CD8-positive, alpha-beta memory T cell (primary cell): ENCODE results near the gene STK32B. TPM values are rescaled to one million over a fixed set of nuclear protein-coding genes. Genes with fewer than 3 reads are reported as not detected.

Source experiments
- CTCF ChIA-PET: fragments of 350-600 bp; sonication (Branson Sonifier 250); formaldehyde crosslinking; loops from one replicate; lab custom pipeline; 2021; ENCODE audit warnings: antibody characterized with exemption; lab: Charles Lee
- POLR2A ChIA-PET: fragments of 350-600 bp; sonication (Branson Sonifier 250); formaldehyde crosslinking; loops from one replicate; lab custom pipeline; 2021; ENCODE audit warnings: antibody characterized with exemption; lab: Charles Lee
- DNase-seq, 5 donors: peaks; one replicate each; pipeline versions ENCODE4 v3.0.0 to v3.0.0-alpha.2; 2020 to 2022; ENCODE audit warnings: mixed read lengths in 1 of 5
- H3K27ac ChIP-seq: one replicate; pipeline ENCODE4 v1.7.0; 2013; ENCODE audit warnings: low read depth, mild to moderate bottlenecking, low read length, moderate library complexity
- H3K27me3 ChIP-seq: 2 replicates; pipeline ENCODE4 v1.7.0; 2013; ENCODE audit warnings: low read length, mild to moderate bottlenecking; ENCODE audit not compliant: insufficient read depth, poor library complexity, severe bottlenecking
- H3K36me3 ChIP-seq: 2 replicates; pipeline ENCODE4 v1.7.0; 2013; ENCODE audit warnings: mild to moderate bottlenecking, low read length, moderate library complexity; ENCODE audit not compliant: insufficient read depth
- H3K4me1 ChIP-seq: 2 replicates; pipeline ENCODE4 v1.7.0; 2013; ENCODE audit warnings: mild to moderate bottlenecking, low read length, moderate library complexity; ENCODE audit not compliant: insufficient read depth
- H3K4me3 ChIP-seq: 2 replicates; pipeline ENCODE4 v1.7.0; 2013; ENCODE audit warnings: mild to moderate bottlenecking, low read length
- H3K9me3 ChIP-seq: 2 replicates; pipeline ENCODE4 v1.7.0; 2013; ENCODE audit warnings: mild to moderate bottlenecking, low read length
- H3K27ac Mint-ChIP-seq, 8 donors: one replicate each; pipeline ENCODE4 v1.8.0; 2020 to 2021; ENCODE audit warnings: mixed read lengths in 8 of 8, mild to moderate bottlenecking in 6 of 8, inconsistent platforms in 3 of 8, moderate library complexity in 3 of 8
- H3K27me3 Mint-ChIP-seq, 2 donors: one replicate each; pipeline ENCODE4 v1.8.0; 2020 to 2021; ENCODE audit warnings: mixed read lengths in 2 of 2, mild to moderate bottlenecking in 1 of 2, moderate library complexity in 1 of 2
- H3K36me3 Mint-ChIP-seq, 3 donors: one replicate each; pipeline ENCODE4 v1.8.0; 2020 to 2021; ENCODE audit warnings: mixed read lengths in 3 of 3, inconsistent platforms in 1 of 3, mild to moderate bottlenecking in 1 of 3
- H3K4me1 Mint-ChIP-seq, 3 donors: one replicate each; pipeline ENCODE4 v1.8.0; 2020 to 2021; ENCODE audit warnings: mixed read lengths in 3 of 3, inconsistent platforms in 1 of 3, mild to moderate bottlenecking in 1 of 3
- H3K4me3 Mint-ChIP-seq, 7 donors: one replicate each; pipeline ENCODE4 v1.8.0; 2020 to 2021; ENCODE audit warnings: mixed read lengths in 7 of 7, mild to moderate bottlenecking in 6 of 7, moderate library complexity in 4 of 7, inconsistent platforms in 2 of 7
- H3K9me3 Mint-ChIP-seq, 5 donors: one replicate each; pipeline ENCODE4 v1.8.0; 2020 to 2022; ENCODE audit warnings: mixed read lengths in 5 of 5, mild to moderate bottlenecking in 3 of 5, moderate library complexity in 2 of 5, inconsistent platforms in 1 of 5
- polyA plus RNA-seq: library from polyadenylated mRNA; unstranded; fragments of 300-500 nt; fragmentation: Illumina TruSeq; gene quantifications from one replicate; pipeline ENCODE4 v1.2.3, GENCODE V29; 2021
- total RNA-seq, 2 experiments: library from RNA; stranded (reverse); gene quantifications; one replicate each; pipeline ENCODE4 v1.2.3, GENCODE V29; 2021

STK32B gene
- total and polyA plus RNA-seq, 3 experiments from 2014 or later: not detected

DNA sequence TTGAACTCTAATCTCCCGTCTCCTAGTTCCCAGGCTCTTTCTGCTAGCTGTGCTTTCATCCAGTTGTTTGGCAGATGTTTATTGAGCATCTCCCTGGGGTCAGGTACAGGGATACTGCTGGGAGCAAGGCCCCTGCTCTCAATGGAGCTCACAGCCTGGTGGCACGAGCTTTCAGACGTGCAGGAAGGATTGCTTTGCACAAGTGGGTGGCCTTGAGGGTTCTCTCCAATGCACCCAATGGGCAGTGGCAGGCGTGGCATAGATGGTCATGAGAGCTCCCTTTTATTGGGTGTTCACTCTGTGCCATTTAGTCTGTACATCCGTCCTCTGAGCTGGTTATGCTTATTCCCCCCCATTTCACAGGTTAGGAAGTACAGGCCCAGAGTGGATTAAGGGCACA, 421.8 kb downstream of the STK32B start:
- Histone ChIP-seq H3K27me3 (no peaks in the 10 kb centered on the region), H3K36me3 (no peaks in the 10 kb centered on the region), H3K27ac (no peak overlapping the region), H3K4me1 (no peaks in the 10 kb centered on the region), H3K4me3 (no peak overlapping the region), H3K9me3 (no peaks in the 10 kb centered on the region)
- Mint-ChIP-seq H3K9me3 (peaks cover 0 to 5% (median 0%) of the 10 kb centered on the region in 5 donors), H3K4me3 (no peak overlapping the region), H3K27me3 (no peaks in the 10 kb centered on the region), H3K4me1 (no peaks in the 10 kb centered on the region), H3K27ac (no peak overlapping the region), H3K36me3 (no peaks in the 10 kb centered on the region)
- POLR2A ChIA-PET: no interaction called here
- CTCF ChIA-PET: no interaction called here
- no peak for DNase-seq

DNA sequence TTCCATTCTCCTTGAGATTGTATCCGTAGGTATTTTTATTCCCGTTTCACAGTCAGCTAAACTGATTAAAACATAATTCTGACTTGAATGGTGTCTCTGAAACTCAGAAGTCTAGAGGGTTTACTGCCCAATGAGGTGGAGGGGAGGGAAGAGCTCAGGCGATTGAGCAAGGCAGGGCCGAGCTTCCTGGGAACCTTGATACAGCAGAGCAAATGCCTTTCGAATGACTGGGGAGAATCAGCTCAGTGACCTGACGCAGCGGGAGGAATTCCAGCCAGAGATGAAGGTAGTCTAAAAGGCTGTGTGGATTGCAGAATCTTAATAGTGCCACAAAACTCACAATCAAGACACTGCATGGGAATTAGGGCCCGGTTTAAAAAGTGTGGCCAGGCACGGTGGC, 423.5 kb downstream of the STK32B start:
- DNase-seq: no peak
- Mint-ChIP-seq H3K9me3 (peaks cover 0 to 3% (median 0%) of the 10 kb centered on the region in 5 donors), H3K4me3 (no peak overlapping the region), H3K27me3 (no peaks in the 10 kb centered on the region), H3K36me3 (no peaks in the 10 kb centered on the region), H3K4me1 (no peaks in the 10 kb centered on the region), H3K27ac (no peak overlapping the region)
- Histone ChIP-seq H3K36me3 (no peaks in the 10 kb centered on the region), H3K27me3 (no peaks in the 10 kb centered on the region), H3K4me1 (no peaks in the 10 kb centered on the region), H3K4me3 (no peak overlapping the region), H3K27ac (no peak overlapping the region), H3K9me3 (no peaks in the 10 kb centered on the region)
- CTCF ChIA-PET: no interaction called here
- POLR2A ChIA-PET: no interaction called here

DNA sequence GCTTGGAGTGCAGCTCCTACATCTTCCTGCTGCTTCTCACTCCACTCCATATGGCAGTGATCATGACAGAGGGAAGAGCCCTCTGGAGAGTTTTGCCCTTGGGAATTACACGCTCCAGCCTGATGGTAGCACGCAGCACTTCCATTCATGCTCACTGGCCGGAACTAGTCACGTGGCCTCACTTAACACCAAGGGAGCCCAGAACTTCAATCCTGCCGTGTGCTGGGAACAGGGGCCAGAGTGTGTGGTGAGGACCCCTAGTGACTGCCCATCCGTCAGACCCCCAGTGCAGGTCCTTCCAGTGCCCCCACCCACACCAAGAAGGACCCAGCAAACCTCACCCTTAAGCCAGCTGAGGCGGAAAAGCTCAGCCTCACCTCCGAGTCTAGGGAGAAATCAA, 426.3 kb downstream of the STK32B start:
- ChIA-PET CTCF (no interaction called here), POLR2A (no interaction called here)
- H3K9me3 ChIP-seq: no peaks in the 10 kb centered on the region
- H3K27me3 ChIP-seq: no peaks in the 10 kb centered on the region
- H3K9me3 Mint-ChIP-seq: peaks cover 0 to 8% (median 2%) of the 10 kb centered on the region in 5 donors
- no peak overlapping the region for H3K27ac ChIP-seq
- H3K27ac Mint-ChIP-seq: no peak overlapping the region
- H3K36me3 Mint-ChIP-seq: no peaks in the 10 kb centered on the region
- no peaks in the 10 kb centered on the region for H3K4me1 ChIP-seq
- H3K27me3 Mint-ChIP-seq: no peaks in the 10 kb centered on the region
- DNase-seq: no peak
- H3K36me3 ChIP-seq: no peaks in the 10 kb centered on the region
- H3K4me1 Mint-ChIP-seq: no peaks in the 10 kb centered on the region
- no peak overlapping the region for H3K4me3 ChIP-seq
- no peak overlapping the region for H3K4me3 Mint-ChIP-seq

DNA sequence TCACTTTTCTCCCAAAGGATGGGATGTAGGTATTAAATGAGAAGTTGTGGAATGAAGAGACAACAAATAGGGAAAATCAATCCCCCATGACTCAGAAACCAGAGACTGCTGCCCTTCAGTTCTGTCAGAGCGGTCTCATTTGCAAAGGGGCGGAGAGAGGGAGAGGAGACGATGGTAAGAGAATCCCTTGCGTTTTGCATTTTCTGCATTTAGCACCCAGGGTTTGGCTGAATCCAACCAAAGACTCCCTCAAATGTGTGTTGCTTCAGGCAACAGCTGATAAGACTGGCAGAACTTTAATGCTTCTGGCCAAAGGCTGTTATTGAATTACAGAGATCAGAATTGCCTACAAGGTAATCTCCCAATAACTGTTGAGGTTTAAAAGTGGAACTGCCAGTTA, 426.9 kb downstream of the STK32B start:
- Mint-ChIP-seq H3K27me3 (no peaks in the 10 kb centered on the region), H3K36me3 (no peaks in the 10 kb centered on the region), H3K27ac (no peak overlapping the region), H3K4me1 (no peaks in the 10 kb centered on the region), H3K4me3 (no peak overlapping the region), H3K9me3 (peaks cover 0 to 8% (median 2%) of the 10 kb centered on the region in 5 donors)
- CTCF ChIA-PET: no interaction called here
- Histone ChIP-seq H3K27me3 (no peaks in the 10 kb centered on the region), H3K27ac (no peak overlapping the region), H3K36me3 (no peaks in the 10 kb centered on the region), H3K4me1 (no peaks in the 10 kb centered on the region), H3K9me3 (no peaks in the 10 kb centered on the region), H3K4me3 (no peak overlapping the region)
- DNase-seq: no peak
- POLR2A ChIA-PET: no interaction called here

DNA sequence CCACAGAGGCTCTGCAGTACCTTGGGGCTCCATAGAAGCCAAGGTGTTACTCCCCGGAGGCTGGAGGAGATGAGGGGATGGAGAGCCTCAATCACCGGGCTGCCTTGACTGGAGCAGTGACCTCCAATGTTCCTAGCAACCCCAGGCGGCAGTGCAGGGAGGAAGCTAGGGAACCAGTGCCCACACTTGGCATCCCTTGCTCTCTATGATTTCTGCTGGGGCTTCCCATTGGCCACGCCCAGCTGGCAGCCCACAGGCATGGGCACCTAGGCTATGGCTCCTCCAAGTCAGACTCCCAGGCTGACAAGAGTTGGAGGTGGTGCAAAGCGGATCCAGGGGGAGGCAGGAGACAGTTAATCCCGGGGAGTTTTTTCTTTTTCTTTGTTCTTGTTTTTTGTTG, 427.4 kb downstream of the STK32B start:
- Histone ChIP-seq H3K4me1 (no peaks in the 10 kb centered on the region), H3K4me3 (no peak overlapping the region), H3K27me3 (no peaks in the 10 kb centered on the region), H3K9me3 (no peaks in the 10 kb centered on the region), H3K27ac (no peak overlapping the region), H3K36me3 (no peaks in the 10 kb centered on the region)
- Mint-ChIP-seq H3K27ac (no peak overlapping the region), H3K4me3 (no peak overlapping the region), H3K27me3 (peaks cover 0 to 1% of the 10 kb centered on the region in 2 donors), H3K4me1 (no peaks in the 10 kb centered on the region), H3K36me3 (no peaks in the 10 kb centered on the region), H3K9me3 (peaks cover 0 to 8% (median 5%) of the 10 kb centered on the region in 5 donors)
- ChIA-PET CTCF (no interaction called here), POLR2A (no interaction called here)
- no peak for DNase-seq

DNA sequence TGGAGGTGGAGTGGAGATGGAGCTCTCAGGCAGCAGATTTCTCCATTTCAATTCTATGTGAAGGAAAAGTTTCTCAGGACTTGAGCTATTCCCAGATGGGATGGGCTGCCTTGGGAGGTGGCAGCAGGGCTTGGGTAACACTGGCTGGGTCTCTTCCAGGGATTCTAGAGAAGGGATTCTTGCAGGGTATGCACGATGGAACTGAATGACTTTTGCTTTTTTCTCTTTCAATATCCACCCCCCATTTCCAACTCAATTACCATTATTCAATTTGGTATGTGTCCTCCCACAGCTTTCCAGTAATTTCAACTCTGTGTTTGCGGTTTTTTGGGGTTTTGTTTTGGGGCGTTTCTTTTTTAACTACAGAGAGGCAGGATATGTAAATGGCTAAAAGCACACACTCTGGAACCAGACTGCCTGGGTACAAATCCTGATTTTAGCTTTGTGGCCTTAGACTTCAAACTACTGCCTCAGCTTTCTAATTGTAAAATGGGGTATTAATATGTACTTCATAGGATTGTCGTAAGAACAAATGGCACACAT, 428.3 kb downstream of the STK32B start:
- no peak overlapping the region for H3K27ac Mint-ChIP-seq
- H3K27me3 ChIP-seq: no peaks in the 10 kb centered on the region
- no peak for DNase-seq
- no peaks in the 10 kb centered on the region for H3K4me1 Mint-ChIP-seq
- POLR2A ChIA-PET: no interaction called here
- H3K36me3 ChIP-seq: no peaks in the 10 kb centered on the region
- H3K4me3 ChIP-seq: no peak overlapping the region
- H3K9me3 ChIP-seq: no peaks in the 10 kb centered on the region
- H3K9me3 Mint-ChIP-seq: peaks cover 0 to 8% (median 7%) of the 10 kb centered on the region in 5 donors
- H3K27me3 Mint-ChIP-seq: peaks cover 0 to 1% of the 10 kb centered on the region in 2 donors
- H3K4me3 Mint-ChIP-seq: no peak overlapping the region
- no peaks in the 10 kb centered on the region for H3K4me1 ChIP-seq
- CTCF ChIA-PET: no interaction called here
- H3K27ac ChIP-seq: no peak overlapping the region
- H3K36me3 Mint-ChIP-seq: no peaks in the 10 kb centered on the region

DNA sequence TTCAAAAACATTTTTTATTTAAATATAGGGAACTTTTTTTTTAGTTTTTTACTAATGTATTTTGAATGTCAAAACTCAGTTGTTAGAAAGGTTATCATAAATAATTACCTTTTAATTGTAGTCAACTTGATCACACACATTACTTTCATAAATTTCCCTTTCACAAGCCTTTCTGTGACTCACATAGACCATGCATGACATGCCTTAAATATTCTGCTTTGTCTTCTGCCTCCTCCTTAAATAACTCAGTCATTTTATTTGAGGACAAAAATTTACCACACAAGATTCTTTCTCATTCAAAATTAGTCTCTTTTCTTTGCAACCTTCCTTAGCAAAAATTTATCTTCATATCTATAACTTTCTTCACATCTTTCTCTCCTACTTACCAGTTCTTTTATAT, 437.1 kb downstream of the STK32B start:
- Histone ChIP-seq H3K9me3 (no peaks in the 10 kb centered on the region), H3K27me3 (no peaks in the 10 kb centered on the region), H3K27ac (no peak overlapping the region), H3K4me1 (no peaks in the 10 kb centered on the region), H3K36me3 (no peaks in the 10 kb centered on the region), H3K4me3 (no peak overlapping the region)
- Mint-ChIP-seq H3K4me1 (no peaks in the 10 kb centered on the region), H3K9me3 (peaks cover 14 to 43% (median 21%) of the 10 kb centered on the region in 5 donors), H3K27ac (no peak overlapping the region), H3K4me3 (no peak overlapping the region), H3K27me3 (peaks cover 0 to 3% of the 10 kb centered on the region in 2 donors), H3K36me3 (no peaks in the 10 kb centered on the region)
- ChIA-PET CTCF (no interaction called here), POLR2A (no interaction called here)
- no peak for DNase-seq

DNA sequence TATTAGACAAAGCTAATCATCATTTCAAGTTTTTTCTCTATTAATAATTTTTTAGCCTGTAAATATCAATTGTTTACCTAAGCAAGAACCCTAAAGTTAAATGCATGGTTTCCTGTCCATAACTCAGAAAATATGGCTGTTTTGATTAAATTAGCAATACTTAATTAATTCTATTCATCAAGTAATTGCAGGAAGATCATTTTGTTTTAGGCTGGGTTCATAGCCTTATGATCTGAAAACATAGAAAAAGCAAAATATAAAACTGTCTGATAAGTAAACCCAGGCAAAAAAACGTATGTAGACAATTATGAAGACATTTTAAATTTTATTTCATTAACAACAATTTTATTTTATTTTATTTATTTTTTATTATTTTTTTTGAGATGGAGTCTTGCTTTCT, 438.0 kb downstream of the STK32B start:
- peaks cover 14 to 46% (median 24%) of the 10 kb centered on the region in 5 donors for H3K9me3 Mint-ChIP-seq
- H3K27me3 Mint-ChIP-seq: peaks cover 0 to 3% of the 10 kb centered on the region in 2 donors
- ChIA-PET POLR2A (no interaction called here), CTCF (no interaction called here)
- H3K36me3 Mint-ChIP-seq: no peaks in the 10 kb centered on the region
- H3K27ac ChIP-seq: no peak overlapping the region
- no peaks in the 10 kb centered on the region for H3K27me3 ChIP-seq
- no peaks in the 10 kb centered on the region for H3K36me3 ChIP-seq
- H3K27ac Mint-ChIP-seq: no peak overlapping the region
- no peak for DNase-seq
- H3K9me3 ChIP-seq: no peaks in the 10 kb centered on the region
- no peak overlapping the region for H3K4me3 Mint-ChIP-seq
- H3K4me3 ChIP-seq: no peak overlapping the region
- no peaks in the 10 kb centered on the region for H3K4me1 Mint-ChIP-seq
- no peaks in the 10 kb centered on the region for H3K4me1 ChIP-seq
